HCT116 (cell line): ENCODE data around the gene PSMD3.

Experiments
- CEBPB ChIP-seq: IDR thresholded peaks from 2 replicates; pipeline ENCODE4 v1.6.1; 2012; ENCODE audit warnings: low read depth
- EGR1 ChIP-seq: IDR thresholded peaks from 2 replicates; pipeline ENCODE4 v1.6.1; 2012; ENCODE audit warnings: low read depth
- POLR2A ChIP-seq: IDR thresholded peaks from 2 replicates; pipeline ENCODE4 v1.7.0; 2011; ENCODE audit warnings: borderline replicate concordance; ENCODE audit not compliant: insufficient read depth, insufficient read length; ENCODE audit errors: extremely low read depth
- REST ChIP-seq: IDR thresholded peaks from 2 replicates; pipeline ENCODE4 v1.6.1; 2012; ENCODE audit warnings: low read depth
- TF ChIP-seq, protein P1 (sequence below), 3 experiments: fragments of 200-600 bp in 1 of 3; sonication (generic) in 1 of 3; IDR thresholded peaks in 2 of 3; conservative IDR thresholded peaks in 1 of 3; 2 replicates each; pipeline ENCODE4 v1.5.1; 2012 to 2017; ENCODE audit warnings: low read depth in 2 of 3, low read length in 2 of 3, antibody characterized with exemption in 1 of 3, borderline replicate concordance in 1 of 3, control low read depth in 1 of 3, mild to moderate bottlenecking in 1 of 3, mixed read lengths in 1 of 3, mixed run types in 1 of 3, moderate library complexity in 1 of 3; ENCODE audit not compliant: insufficient read depth in 1 of 3

DNA sequence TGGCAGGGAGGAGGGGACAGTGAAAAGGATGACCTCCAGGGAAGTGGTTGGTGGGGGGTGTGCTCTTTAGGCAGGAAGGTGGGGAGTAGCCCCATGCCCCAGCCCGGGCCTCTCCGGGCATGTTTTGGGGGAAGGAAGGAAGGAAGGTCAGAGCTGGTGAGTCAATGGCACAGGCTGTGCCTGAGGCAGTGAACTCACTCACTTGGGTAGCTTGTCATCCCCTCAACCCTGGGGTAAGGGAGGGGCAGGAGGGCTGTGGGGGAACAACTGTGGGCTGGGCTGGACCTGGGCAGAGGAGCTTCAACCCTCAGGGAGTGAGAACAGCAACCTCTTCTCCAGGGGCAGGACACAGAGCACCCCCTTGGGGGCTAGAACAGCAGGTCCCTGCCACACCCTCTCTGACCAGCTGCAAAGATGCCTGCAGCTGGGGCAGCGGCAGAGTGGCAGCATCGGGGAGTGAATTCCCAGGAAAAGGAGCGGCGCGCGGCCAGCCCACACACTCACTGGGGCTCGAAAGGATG is 40.9 kb downstream of the PSMD3 start:
- TF ChIP-seq, protein P1, sequence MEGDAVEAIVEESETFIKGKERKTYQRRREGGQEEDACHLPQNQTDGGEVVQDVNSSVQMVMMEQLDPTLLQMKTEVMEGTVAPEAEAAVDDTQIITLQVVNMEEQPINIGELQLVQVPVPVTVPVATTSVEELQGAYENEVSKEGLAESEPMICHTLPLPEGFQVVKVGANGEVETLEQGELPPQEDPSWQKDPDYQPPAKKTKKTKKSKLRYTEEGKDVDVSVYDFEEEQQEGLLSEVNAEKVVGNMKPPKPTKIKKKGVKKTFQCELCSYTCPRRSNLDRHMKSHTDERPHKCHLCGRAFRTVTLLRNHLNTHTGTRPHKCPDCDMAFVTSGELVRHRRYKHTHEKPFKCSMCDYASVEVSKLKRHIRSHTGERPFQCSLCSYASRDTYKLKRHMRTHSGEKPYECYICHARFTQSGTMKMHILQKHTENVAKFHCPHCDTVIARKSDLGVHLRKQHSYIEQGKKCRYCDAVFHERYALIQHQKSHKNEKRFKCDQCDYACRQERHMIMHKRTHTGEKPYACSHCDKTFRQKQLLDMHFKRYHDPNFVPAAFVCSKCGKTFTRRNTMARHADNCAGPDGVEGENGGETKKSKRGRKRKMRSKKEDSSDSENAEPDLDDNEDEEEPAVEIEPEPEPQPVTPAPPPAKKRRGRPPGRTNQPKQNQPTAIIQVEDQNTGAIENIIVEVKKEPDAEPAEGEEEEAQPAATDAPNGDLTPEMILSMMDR (IDR thresholded peaks at IDR 0.05 in 2 of 3, conservative IDR thresholded peaks at IDR 0.05 in 1 of 3; ENCODE audit: borderline replicate concordance in 1 of 3, insufficient read depth in 1 of 3, low read depth in 2 of 3, low read length in 2 of 3), result no peak
- TF ChIP-seq POLR2A (no peak), EGR1 (no peak), REST (no peak), CEBPB (no peak)
